DOHH2 (cell line): ENCODE measurements around the gene FAU.

Experiments used
- CTCF ChIP-seq: fragments of 200-600 bp; sonication (generic); IDR thresholded peaks from one replicate; pipeline ENCODE4 v1.5.1; 2014; ENCODE audit warnings: antibody characterized with exemption, mild to moderate bottlenecking, low read depth, low read length; ENCODE audit not compliant: poor library complexity, severe bottlenecking
- EZH2phosphoT487 ChIP-seq: fragments of 200-600 bp; sonication (generic); IDR thresholded peaks from 2 replicates; pipeline ENCODE4 v1.6.1; 2017; ENCODE audit warnings: borderline replicate concordance, mild to moderate bottlenecking, antibody characterized with exemption, low read length, moderate library complexity, mixed read lengths

DNA sequence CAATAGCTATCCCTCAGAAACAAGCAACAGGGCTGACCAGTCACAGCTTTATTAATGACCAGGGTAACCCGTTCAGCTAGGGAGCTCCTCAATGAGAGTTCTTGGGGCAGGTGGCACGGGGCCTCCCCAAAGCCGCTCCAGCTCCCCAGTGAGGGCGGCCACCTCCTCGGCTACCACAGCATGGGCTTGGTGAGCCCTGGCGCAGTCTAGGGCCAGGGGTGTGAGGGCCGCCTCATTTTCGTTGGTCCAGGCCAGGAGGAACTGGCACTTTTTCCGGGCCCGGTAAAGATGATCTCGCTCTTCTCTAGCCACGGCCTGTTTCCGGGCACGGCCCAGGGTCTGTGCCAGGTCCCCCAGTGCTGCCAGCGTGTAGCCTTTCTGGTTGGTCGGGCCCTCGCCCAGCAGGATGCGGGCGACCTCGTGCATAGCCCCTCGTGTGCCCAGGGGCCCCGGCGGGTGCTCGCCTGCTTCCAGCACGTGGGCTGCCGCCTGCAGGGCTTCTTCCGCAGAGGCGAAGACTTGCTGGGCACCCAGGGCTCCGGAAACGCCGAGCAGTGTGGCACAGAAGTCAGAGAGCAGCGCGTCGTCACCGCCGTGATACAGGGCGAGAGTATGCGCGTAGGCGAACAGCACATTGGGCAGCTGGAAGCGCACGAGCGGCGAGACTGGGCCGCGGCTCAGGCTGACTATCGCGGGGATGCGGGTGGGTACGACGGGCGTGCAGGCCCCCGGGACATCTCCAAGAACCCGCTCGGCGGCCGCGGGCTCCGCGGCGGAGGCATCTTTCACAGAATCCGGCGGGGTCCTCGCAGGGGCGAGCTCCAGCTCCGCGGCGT is 5.3 kb downstream of the FAU start:
- TF ChIP-seq CTCF, result no peak
- no peak for TF ChIP-seq EZH2phosphoT487
